Breast epithelium (tissue), 3 donors: Measurements from ENCODE around the gene EFHD2.

Experiments used
- CTCF ChIP-seq, 3 donors: fragments of 450-650 bp; IDR thresholded peaks; one replicate each; pipeline ENCODE4 v1.5.1; 2016 to 2017; ENCODE audit warnings: antibody characterized with exemption in 3 of 3, mild to moderate bottlenecking in 3 of 3, moderate library complexity in 3 of 3
- POLR2A ChIP-seq: fragments of 450-650 bp; IDR thresholded peaks from one replicate; pipeline ENCODE4 v1.6.1; 2016; ENCODE audit warnings: antibody characterized with exemption, mild to moderate bottlenecking, moderate library complexity
- POLR2AphosphoS5 ChIP-seq, 3 donors: sonication (generic); formaldehyde crosslinking; IDR thresholded peaks; one replicate each; pipeline ENCODE4 v1.6.1; 2017; ENCODE audit warnings: antibody characterized with exemption in 3 of 3

- TF ChIP-seq POLR2AphosphoS5 (IDR thresholded peaks at IDR 0.05): no peak
- TF ChIP-seq CTCF (IDR thresholded peaks at IDR 0.05): no peak
- TF ChIP-seq POLR2A: no peak
These were observed 33.6 kb downstream of the EFHD2 start for GRCh38 chr1:15443281-15443680.
